GM23338 (cell line): ENCODE results near the gene GSG1L. TPM values are rescaled to one million over a fixed set of nuclear protein-coding genes. Genes with fewer than 3 reads are reported as not detected.

Experiments
- ATAC-seq: fragments of 200-7000 bp; cut with Tn5 transposase; 3 replicates; pipeline ENCODE4 v1.9.1; 2020
- DNase-seq: peaks from one replicate; pipeline ENCODE4 v3.0.0-alpha.2; 2015; ENCODE audit warnings: low spot score
- H2AFZ ChIP-seq: fragments of 200-600 bp; sonication (generic); 2 replicates; pipeline ENCODE4 v1.8.0; 2016; ENCODE audit warnings: antibody characterized with exemption, mild to moderate bottlenecking, moderate library complexity
- H3F3A ChIP-seq: fragments of 200-600 bp; sonication (generic); replicated peaks from 2 replicates; pipeline ENCODE4 v1.8.0; 2017; ENCODE audit warnings: antibody characterized with exemption, mixed run types, low read depth
- H3K27ac ChIP-seq: fragments of 200-600 bp; sonication (generic); 2 replicates; pipeline ENCODE4 v1.6.1; 2016; ENCODE audit warnings: low read depth
- H3K27me3 ChIP-seq: fragments of 200-600 bp; sonication (generic); 2 replicates; pipeline ENCODE4 v1.8.0; 2016; ENCODE audit warnings: mild to moderate bottlenecking, mixed run types, moderate library complexity; ENCODE audit not compliant: insufficient read depth
- H3K36me3 ChIP-seq: fragments of 200-600 bp; sonication (generic); 2 replicates; pipeline ENCODE4 v1.8.0; 2016; ENCODE audit warnings: mild to moderate bottlenecking; ENCODE audit not compliant: insufficient read depth
- H3K4me1 ChIP-seq: fragments of 200-600 bp; sonication (generic); 2 replicates; pipeline ENCODE4 v1.8.0; 2016; ENCODE audit warnings: mild to moderate bottlenecking, moderate library complexity; ENCODE audit not compliant: insufficient read depth
- H3K4me2 ChIP-seq: fragments of 200-600 bp; sonication (generic); 2 replicates; pipeline ENCODE4 v1.7.1; 2017; ENCODE audit warnings: mixed run types
- H3K4me3 ChIP-seq: fragments of 200-600 bp; sonication (generic); 2 replicates; pipeline ENCODE4 v1.6.1; 2016; ENCODE audit warnings: mixed run types
- H3K79me2 ChIP-seq: fragments of 200-600 bp; sonication (generic); replicated peaks from 2 replicates; pipeline ENCODE4 v1.8.0; 2017; ENCODE audit warnings: mild to moderate bottlenecking; ENCODE audit not compliant: insufficient read depth
- H3K9me2 ChIP-seq: fragments of 200-600 bp; sonication (generic); 2 replicates; pipeline ENCODE4 v1.8.0; 2017; ENCODE audit not compliant: insufficient read depth
- H4K20me1 ChIP-seq: fragments of 200-600 bp; sonication (generic); replicated peaks from 2 replicates; pipeline ENCODE4 v1.8.0; 2017; ENCODE audit warnings: mild to moderate bottlenecking; ENCODE audit not compliant: insufficient read depth
- H3K27ac Mint-ChIP-seq: 2 replicates; pipeline ENCODE4 v1.8.0; 2020; ENCODE audit warnings: inconsistent platforms, mild to moderate bottlenecking, moderate library complexity, mixed read lengths
- H3K27me3 Mint-ChIP-seq: 3 replicates; pipeline ENCODE4 v1.8.0; 2022; ENCODE audit warnings: low read depth, mild to moderate bottlenecking, moderate library complexity, mixed read lengths, inconsistent platforms; ENCODE audit not compliant: insufficient read depth, poor library complexity
- H3K36me3 Mint-ChIP-seq: 3 replicates; pipeline ENCODE4 v1.8.0; 2021; ENCODE audit warnings: low read depth, mild to moderate bottlenecking, inconsistent platforms, moderate library complexity, mixed read lengths
- H3K4me1 Mint-ChIP-seq: 3 replicates; pipeline ENCODE4 v1.8.0; 2020; ENCODE audit warnings: mild to moderate bottlenecking, inconsistent platforms, mixed read lengths
- H3K4me3 Mint-ChIP-seq: 3 replicates; pipeline ENCODE4 v1.8.0; 2021; ENCODE audit warnings: moderate library complexity, mild to moderate bottlenecking, inconsistent platforms, mixed read lengths
- H3K9me3 Mint-ChIP-seq: 3 replicates; pipeline ENCODE4 v1.8.0; 2020; ENCODE audit warnings: moderate library complexity, mild to moderate bottlenecking, inconsistent platforms, mixed read lengths
- CREB1 ChIP-seq: fragments of 250-450 bp; sonication (Bioruptor Pico); IDR thresholded peaks from 2 replicates; pipeline ENCODE4 v1.5.0; 2020; ENCODE audit warnings: low read depth, mild to moderate bottlenecking, moderate library complexity
- CTCF ChIP-seq, 2 experiments: fragments of 200-600 bp in 1 of 2; sonication (generic) in 1 of 2; conservative IDR thresholded peaks; 2 replicates each; pipeline versions ENCODE4 v1.5.1 to v1.6.1; 2016 to 2017; ENCODE audit warnings: antibody characterized with exemption in 2 of 2, low read depth in 2 of 2, mild to moderate bottlenecking in 2 of 2, moderate library complexity in 1 of 2
- ETS1 ChIP-seq: IDR thresholded peaks from 2 replicates; pipeline ENCODE4 v1.6.1; 2016; ENCODE audit warnings: antibody characterized with exemption
- EZH2 ChIP-seq: fragments of 200-600 bp; sonication (generic); IDR thresholded peaks from one replicate; pipeline ENCODE4 v1.8.0; 2017; ENCODE audit warnings: antibody characterized with exemption, mild to moderate bottlenecking, low read depth; ENCODE audit not compliant: unreplicated experiment
- JUNB ChIP-seq: IDR thresholded peaks from one replicate; pipeline ENCODE4 v1.6.1; 2016; ENCODE audit warnings: antibody characterized with exemption; ENCODE audit not compliant: unreplicated experiment
- NANOG ChIP-seq: IDR thresholded peaks from 2 replicates; pipeline ENCODE4 v1.6.1; 2016; ENCODE audit warnings: antibody characterized with exemption, borderline replicate concordance
- POLR2AphosphoS5 ChIP-seq: IDR thresholded peaks from 2 replicates; pipeline ENCODE4 v1.6.1; 2016; ENCODE audit warnings: antibody characterized with exemption, low read depth
- STAT1 ChIP-seq: IDR thresholded peaks from one replicate; pipeline ENCODE4 v1.6.1; 2016; ENCODE audit warnings: antibody characterized with exemption; ENCODE audit not compliant: unreplicated experiment
- ZNF114 ChIP-seq: fragments of 250-450 bp; sonication (Bioruptor Pico); IDR thresholded peaks from 2 replicates; pipeline ENCODE4 v1.5.0; 2020; ENCODE audit warnings: mild to moderate bottlenecking, moderate library complexity
- ZNF331 ChIP-seq: fragments of 250-450 bp; sonication (Bioruptor Pico); IDR thresholded peaks from 2 replicates; pipeline ENCODE4 v1.5.0; 2020; ENCODE audit warnings: low read depth, mild to moderate bottlenecking, moderate library complexity
- ZNF462 ChIP-seq: fragments of 250-450 bp; sonication (Bioruptor Pico); IDR thresholded peaks from 2 replicates; pipeline ENCODE4 v1.5.0; 2020; ENCODE audit warnings: mild to moderate bottlenecking, moderate library complexity
- polyA plus RNA-seq: library from polyadenylated mRNA; unstranded; fragments of >200 nt; fragmentation: Nextera tagmentation; extraction: Ambion mirVana; gene quantifications from 2 replicates; pipeline ENCODE4 v1.2.1, GENCODE V29; 2016
- total RNA-seq: library from RNA; depleted of rRNA; stranded (reverse); fragments of >200 nt; shearing (Covaris generic); gene quantifications from 2 replicates; pipeline ENCODE4 v1.2.3, GENCODE V29; 2014
- TF ChIP-seq, protein P1 (sequence below): IDR thresholded peaks from one replicate; pipeline ENCODE4 v1.6.1; 2018; ENCODE audit warnings: antibody characterized with exemption; ENCODE audit not compliant: unreplicated experiment

GSG1L gene
- total and polyA plus RNA-seq, 2 experiments from 2014 or later, result 0.36 to 0.63 TPM

DNA sequence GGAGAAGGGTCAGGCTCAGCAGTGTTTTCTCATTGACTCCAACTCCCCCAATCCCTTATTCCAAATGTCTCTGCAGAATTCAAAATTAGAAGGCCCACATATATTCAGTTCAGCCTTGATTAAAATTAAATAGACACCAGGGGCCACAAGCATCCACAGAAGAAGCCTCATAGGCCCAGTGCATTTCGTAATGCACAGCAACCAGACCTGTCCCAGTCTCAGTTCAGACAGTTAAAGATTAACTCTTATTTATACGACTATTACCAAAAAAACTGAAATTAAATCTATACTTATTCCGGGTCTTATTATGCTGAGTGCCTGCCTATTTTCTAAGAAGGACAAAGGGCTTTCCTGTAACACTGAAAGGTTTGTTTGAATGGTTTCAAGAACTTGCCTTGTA, 41.8 kb upstream of the GSG1L start:
- TF ChIP-seq, protein P1, sequence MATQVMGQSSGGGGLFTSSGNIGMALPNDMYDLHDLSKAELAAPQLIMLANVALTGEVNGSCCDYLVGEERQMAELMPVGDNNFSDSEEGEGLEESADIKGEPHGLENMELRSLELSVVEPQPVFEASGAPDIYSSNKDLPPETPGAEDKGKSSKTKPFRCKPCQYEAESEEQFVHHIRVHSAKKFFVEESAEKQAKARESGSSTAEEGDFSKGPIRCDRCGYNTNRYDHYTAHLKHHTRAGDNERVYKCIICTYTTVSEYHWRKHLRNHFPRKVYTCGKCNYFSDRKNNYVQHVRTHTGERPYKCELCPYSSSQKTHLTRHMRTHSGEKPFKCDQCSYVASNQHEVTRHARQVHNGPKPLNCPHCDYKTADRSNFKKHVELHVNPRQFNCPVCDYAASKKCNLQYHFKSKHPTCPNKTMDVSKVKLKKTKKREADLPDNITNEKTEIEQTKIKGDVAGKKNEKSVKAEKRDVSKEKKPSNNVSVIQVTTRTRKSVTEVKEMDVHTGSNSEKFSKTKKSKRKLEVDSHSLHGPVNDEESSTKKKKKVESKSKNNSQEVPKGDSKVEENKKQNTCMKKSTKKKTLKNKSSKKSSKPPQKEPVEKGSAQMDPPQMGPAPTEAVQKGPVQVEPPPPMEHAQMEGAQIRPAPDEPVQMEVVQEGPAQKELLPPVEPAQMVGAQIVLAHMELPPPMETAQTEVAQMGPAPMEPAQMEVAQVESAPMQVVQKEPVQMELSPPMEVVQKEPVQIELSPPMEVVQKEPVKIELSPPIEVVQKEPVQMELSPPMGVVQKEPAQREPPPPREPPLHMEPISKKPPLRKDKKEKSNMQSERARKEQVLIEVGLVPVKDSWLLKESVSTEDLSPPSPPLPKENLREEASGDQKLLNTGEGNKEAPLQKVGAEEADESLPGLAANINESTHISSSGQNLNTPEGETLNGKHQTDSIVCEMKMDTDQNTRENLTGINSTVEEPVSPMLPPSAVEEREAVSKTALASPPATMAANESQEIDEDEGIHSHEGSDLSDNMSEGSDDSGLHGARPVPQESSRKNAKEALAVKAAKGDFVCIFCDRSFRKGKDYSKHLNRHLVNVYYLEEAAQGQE, result no peak
- TF ChIP-seq STAT1 (no peak), CREB1 (CRISPR knock-in tag) (no peak), ZNF331 (no peak), JUNB (no peak), ZNF114 (no peak), EZH2 (no peak), NANOG (no peak), ETS1 (no peak), POLR2AphosphoS5 (no peak), ZNF462 (no peak), CTCF (conservative IDR thresholded peaks at IDR 0.05; ENCODE audit: low read depth in 2 of 2) (no peak)
- no peak overlapping the region for H3K27ac ChIP-seq
- Mint-ChIP-seq H3K27ac (no peak overlapping the region), H3K9me3 (no peaks in the 10 kb centered on the region), H3K4me3 (no peak overlapping the region), H3K27me3 (peaks cover 7% of the 10 kb centered on the region), H3K36me3 (peaks cover 82% of the 10 kb centered on the region), H3K4me1 (no peaks in the 10 kb centered on the region)
- peaks cover 11% of the 10 kb centered on the region for H4K20me1 ChIP-seq
- no peak overlapping the region for H3K4me2 ChIP-seq
- ATAC-seq (no peak), DNase-seq (no peak)
- H3F3A ChIP-seq, result no peaks in the 10 kb centered on the region
- H3K4me3 ChIP-seq, result no peak overlapping the region
- H3K27me3 ChIP-seq, result no peaks in the 10 kb centered on the region
- H3K4me1 ChIP-seq, result no peaks in the 10 kb centered on the region
- peaks cover 6% of the 10 kb centered on the region for H3K79me2 ChIP-seq
- H3K36me3 ChIP-seq, result peaks cover 38% of the 10 kb centered on the region
- no peaks in the 10 kb centered on the region for H3K9me2 ChIP-seq
- H2AFZ ChIP-seq, result no peak overlapping the region
